Measurements from ENCODE around the gene FLT4.

FLT4 gene

GRCh38 chr5:180642181-180642775 lies 7.1 kb downstream of the FLT4 start:
- no peak for DNase-seq (ENCODE audit: low read depth, low spot score)

- no peak for DNase-seq (ENCODE audit: low read depth, low spot score)
Observed at GRCh38 chr5:180641566-180641900, 7.9 kb downstream of the FLT4 start.

- no peak for DNase-seq (ENCODE audit: low read depth, low spot score)
Observed at GRCh38 chr5:180640861-180641565, 8.4 kb downstream of the FLT4 start.

GRCh38 chr5:180640611-180640860 lies 8.9 kb downstream of the FLT4 start:
- DNase-seq (ENCODE audit: low read depth, low spot score) = no peak

GRCh38 chr5:180639741-180640610 lies 9.4 kb downstream of the FLT4 start:
- DNase-seq (ENCODE audit: low read depth, low spot score) = no peak

- DNase-seq (ENCODE audit: low read depth, low spot score) = no peak
Observed at GRCh38 chr5:180639287-180639686, 10.1 kb downstream of the FLT4 start.

GRCh38 chr5:180637962-180638680 lies 11.3 kb downstream of the FLT4 start:
- DNase-seq (ENCODE audit: low read depth, low spot score) = no peak

GRCh38 chr5:180636403-180637075 lies 12.9 kb downstream of the FLT4 start:
- DNase-seq (ENCODE audit: low read depth, low spot score) = no peak

- no peak for DNase-seq (ENCODE audit: low read depth, low spot score)
Observed at GRCh38 chr5:180636016-180636402, 13.4 kb downstream of the FLT4 start.

GRCh38 chr5:180633283-180634177 lies 15.9 kb downstream of the FLT4 start:
- no peak for DNase-seq (ENCODE audit: low read depth, low spot score)

- no peak for DNase-seq (ENCODE audit: low read depth, low spot score)
Observed at GRCh38 chr5:180632768-180633167, 16.6 kb downstream of the FLT4 start.

GRCh38 chr5:180631549-180632383 lies 17.6 kb downstream of the FLT4 start:
- no peak for DNase-seq (ENCODE audit: low read depth, low spot score)

GRCh38 chr5:180630426-180630825 lies 19.0 kb downstream of the FLT4 start:
- DNase-seq (ENCODE audit: low read depth, low spot score) = no peak

GRCh38 chr5:180629831-180630382 lies 19.5 kb downstream of the FLT4 start:
- no peak for DNase-seq (ENCODE audit: low read depth, low spot score)

GRCh38 chr5:180628827-180629750 lies 20.3 kb downstream of the FLT4 start:
- no peak for DNase-seq (ENCODE audit: low read depth, low spot score)

GRCh38 chr5:180628211-180628610 lies 21.2 kb downstream of the FLT4 start:
- DNase-seq (ENCODE audit: low read depth, low spot score) = no peak

- no peak for DNase-seq (ENCODE audit: low read depth, low spot score)
Observed at GRCh38 chr5:180627386-180628120, 21.8 kb downstream of the FLT4 start.
